K562 (cell line): ENCODE measurements around the gene MAP1LC3B. TPM values are rescaled to one million over a fixed set of nuclear protein-coding genes. Genes with fewer than 3 reads are reported as not detected.
A peak's percentile ranks its signal among the peaks of the same experiment; 100 is the strongest.

Experiments
- ARHGAP35 ChIP-seq: fragments of 450-650 bp; IDR thresholded peaks from 2 replicates; pipeline ENCODE4 v1.6.1; 2018; ENCODE audit not compliant: partially characterized antibody
- CEBPG ChIP-seq, 3 experiments: fragments of 200-800 bp in 1 of 3; sonication (Bioruptor generic) in 1 of 3; sonication (generic) in 1 of 3; formaldehyde crosslinking in 1 of 3; IDR thresholded peaks in 2 of 3; conservative IDR thresholded peaks in 1 of 3; 2 replicates each; pipeline versions ENCODE4 v1.6.1 to v1.8.0; 2016 to 2022; ENCODE audit warnings: missing compliant biosample characterization in 2 of 3, missing genetic modification characterization in 2 of 3, mild to moderate bottlenecking in 1 of 3, missing genetic modification reagents in 1 of 3
- CLOCK ChIP-seq: fragments of 250-450 bp; sonication (Bioruptor Pico); IDR thresholded peaks from 2 replicates; pipeline ENCODE4 v1.4.0; 2020; ENCODE audit warnings: mild to moderate bottlenecking, moderate library complexity, borderline replicate concordance
- ID3 ChIP-seq, 2 experiments: fragments of 250-450 bp in 1 of 2; fragments of 450-650 bp in 1 of 2; sonication (Bioruptor Pico) in 1 of 2; IDR thresholded peaks; 2 replicates each; pipeline versions ENCODE4 v1.6.1 to v1.8.0; 2016 to 2021; ENCODE audit warnings: mild to moderate bottlenecking in 2 of 2, moderate library complexity in 2 of 2, missing compliant biosample characterization in 1 of 2, missing genetic modification characterization in 1 of 2
- IRF9 ChIP-seq: fragments of 450-650 bp; IDR thresholded peaks from 2 replicates; pipeline ENCODE4 v1.6.1; 2016; ENCODE audit warnings: missing biosample characterization, missing genetic modification characterization
- KLF6 ChIP-seq: fragments of 250-450 bp; sonication (Bioruptor Pico); IDR thresholded peaks from 2 replicates; pipeline ENCODE4 v1.4.0; 2020; ENCODE audit warnings: mild to moderate bottlenecking, moderate library complexity, borderline replicate concordance
- THRB ChIP-seq: fragments of 450-650 bp; formaldehyde crosslinking; conservative IDR thresholded peaks from 2 replicates; pipeline ENCODE4 v1.4.0; 2022; ENCODE audit warnings: mild to moderate bottlenecking, missing genetic modification characterization
- TSC22D4 ChIP-seq: fragments of 450-650 bp; IDR thresholded peaks from 2 replicates; pipeline ENCODE4 v1.6.1; 2016; ENCODE audit warnings: missing genetic modification characterization, missing biosample characterization, control low read depth
- ZKSCAN8 ChIP-seq: fragments of 200-800 bp; sonication (Bioruptor generic); IDR thresholded peaks from 2 replicates; pipeline ENCODE4 v1.6.1; 2016; ENCODE audit warnings: missing genetic modification characterization, missing compliant biosample characterization
- ZNF253 ChIP-seq: fragments of 250-450 bp; sonication (Bioruptor Pico); conservative IDR thresholded peaks from 2 replicates; pipeline ENCODE4 v1.6.1; 2021; ENCODE audit warnings: mild to moderate bottlenecking
- ZNF592 ChIP-seq: fragments of 450-650 bp; IDR thresholded peaks from 2 replicates; pipeline ENCODE4 v1.6.1; 2017; ENCODE audit warnings: antibody characterized with exemption, mild to moderate bottlenecking
- ZNF639 ChIP-seq, 2 experiments: fragments of 200-800 bp in 1 of 2; sonication (Bioruptor generic) in 1 of 2; sonication (generic) in 1 of 2; formaldehyde crosslinking in 1 of 2; IDR thresholded peaks in 1 of 2; conservative IDR thresholded peaks in 1 of 2; 2 replicates each; pipeline versions ENCODE4 v1.5.0 to v1.6.1; 2016 to 2020; ENCODE audit warnings: missing compliant biosample characterization in 1 of 2, missing genetic modification characterization in 1 of 2, missing genetic modification reagents in 1 of 2
- polyA plus RNA-seq, 8 experiments: library from polyadenylated mRNA; depleted of rRNA in 4 of 8; stranded (reverse) in 5 of 8; unstranded in 3 of 8; fragments of >200 nt; fragmentation: Nextera tagmentation in 2 of 8; fragmentation: Illumina TruSeq in 1 of 8; extraction: Ambion mirVana in 2 of 8; extraction: Trizol in 1 of 8; gene quantifications; 2 replicates each; pipeline versions ENCODE4 v1.2.1 to v1.2.3, GENCODE V29; 2011 to 2014; ENCODE audit warnings: inconsistent platforms in 1 of 8, missing spikeins in 1 of 8
- total RNA-seq, 7 experiments: library from RNA; depleted of rRNA in 6 of 7; stranded (reverse); fragments of >200 nt in 6 of 7; fragmentation: Illumina TruSeq in 2 of 7; extraction: Trizol in 2 of 7; gene quantifications; 2 replicates each; pipeline versions ENCODE4 v1.2.1 to v1.2.3, GENCODE V29; 2011 to 2021; ENCODE audit warnings: low replicate concordance in 1 of 7

MAP1LC3B gene
- total and polyA plus RNA-seq, 9 of the 15 experiments (the other 6 are each of a cell fraction or from before 2014, with no cell fraction given) = 16.0 to 81.5 (median 36.7) TPM

GRCh38 chr16:87391324-87391949 is 699 bp upstream of the MAP1LC3B start (continued):
- TF ChIP-seq KLF6 (CRISPR knock-in tag) (no peak), ID3 (CRISPR knock-in tag; IDR thresholded peaks at IDR 0.05) (no peak), ID3 (tag; IDR thresholded peaks at IDR 0.05) (peak; percentile 53; the same call in 1 of the 2 replicates), IRF9 (0 out of 2 replicates have a peak, but pooled peaks have one; percentile 10), THRB (CRISPR knock-in tag) (no peak), ZNF639 (CRISPR knock-in tag; conservative IDR thresholded peaks at IDR 0.05 in 1 of 2, IDR thresholded peaks at IDR 0.05 in 1 of 2) (peak in 1 of 2 experiments; percentile 21; a peak in 1 of 4 replicates), ARHGAP35 (no peak), CEBPG (CRISPR knock-in tag; IDR thresholded peaks at IDR 0.05) (peak; percentile 91), CEBPG (tag; conservative IDR thresholded peaks at IDR 0.05 in 1 of 2, IDR thresholded peaks at IDR 0.05 in 1 of 2) (peak; percentile 92 to 97), ZKSCAN8 (CRISPR knock-in tag) (peak; percentile 77; the same call in 1 of the 2 replicates), ZNF592 (peak; percentile 90), CLOCK (no peak), TSC22D4 (tag) (no peak), ZNF253 (CRISPR knock-in tag) (no peak)
